ENCODE results near the gene RAB13. TPM values are rescaled to one million over a fixed set of nuclear protein-coding genes. Genes with fewer than 3 reads are reported as not detected.

Gene RAB13
- total and polyA plus RNA-seq, 2 of the 13 experiments (the other 11 are each of a cell fraction or from before 2014, with no cell fraction given) = 15.9 to 24.7 TPM

GRCh38 chr1:153990468-153991150 is 4.5 kb upstream of the RAB13 start, which contains the start of gene RPS27 (continued):
- TF ChIP-seq ZNF839 (CRISPR knock-in tag; IDR thresholded peaks at IDR 0.05; ENCODE audit: borderline replicate concordance) (0 out of 2 replicates have a peak, but pooled peaks have one; percentile 69), THYN1 (CRISPR knock-in tag; IDR thresholded peaks at IDR 0.05; ENCODE audit: borderline replicate concordance, low read depth) (no peak), NFYB (CRISPR knock-in tag; IDR thresholded peaks at IDR 0.05) (no peak; the same call in none of the 2 replicates), ZNF558 (CRISPR knock-in tag; IDR thresholded peaks at IDR 0.05; ENCODE audit: borderline replicate concordance) (0 out of 2 replicates have a peak, but pooled peaks have one; percentile 28), NR2C2 (CRISPR knock-in tag; IDR thresholded peaks at IDR 0.05; ENCODE audit: borderline replicate concordance) (peak; percentile 78; the same call in 1 of the 2 replicates), ZBED4 (CRISPR knock-in tag; IDR thresholded peaks at IDR 0.05; ENCODE audit: borderline replicate concordance) (peak; percentile 65; the same call in 1 of the 2 replicates), NFE2L2 (IDR thresholded peaks at IDR 0.05; ENCODE audit: low read length) (no peak), EED (CRISPR knock-in tag; IDR thresholded peaks at IDR 0.05) (peak; percentile 61; the same call in 1 of the 2 replicates), ZNF503 (CRISPR knock-in tag; IDR thresholded peaks at IDR 0.05) (0 out of 2 replicates have a peak, but pooled peaks have one; percentile 55), GABPA (IDR thresholded peaks at IDR 0.05; ENCODE audit: low read depth, low read length) (peak; percentile 87), GABPA (CRISPR knock-in tag; IDR thresholded peaks at IDR 0.05; ENCODE audit: low read depth) (peak; percentile 99), ATF2 (CRISPR knock-in tag; IDR thresholded peaks at IDR 0.05) (peak; percentile 77), ZNF331 (CRISPR knock-in tag; IDR thresholded peaks at IDR 0.05) (peak; percentile 84)
- TF ChIP-seq, protein P1, sequence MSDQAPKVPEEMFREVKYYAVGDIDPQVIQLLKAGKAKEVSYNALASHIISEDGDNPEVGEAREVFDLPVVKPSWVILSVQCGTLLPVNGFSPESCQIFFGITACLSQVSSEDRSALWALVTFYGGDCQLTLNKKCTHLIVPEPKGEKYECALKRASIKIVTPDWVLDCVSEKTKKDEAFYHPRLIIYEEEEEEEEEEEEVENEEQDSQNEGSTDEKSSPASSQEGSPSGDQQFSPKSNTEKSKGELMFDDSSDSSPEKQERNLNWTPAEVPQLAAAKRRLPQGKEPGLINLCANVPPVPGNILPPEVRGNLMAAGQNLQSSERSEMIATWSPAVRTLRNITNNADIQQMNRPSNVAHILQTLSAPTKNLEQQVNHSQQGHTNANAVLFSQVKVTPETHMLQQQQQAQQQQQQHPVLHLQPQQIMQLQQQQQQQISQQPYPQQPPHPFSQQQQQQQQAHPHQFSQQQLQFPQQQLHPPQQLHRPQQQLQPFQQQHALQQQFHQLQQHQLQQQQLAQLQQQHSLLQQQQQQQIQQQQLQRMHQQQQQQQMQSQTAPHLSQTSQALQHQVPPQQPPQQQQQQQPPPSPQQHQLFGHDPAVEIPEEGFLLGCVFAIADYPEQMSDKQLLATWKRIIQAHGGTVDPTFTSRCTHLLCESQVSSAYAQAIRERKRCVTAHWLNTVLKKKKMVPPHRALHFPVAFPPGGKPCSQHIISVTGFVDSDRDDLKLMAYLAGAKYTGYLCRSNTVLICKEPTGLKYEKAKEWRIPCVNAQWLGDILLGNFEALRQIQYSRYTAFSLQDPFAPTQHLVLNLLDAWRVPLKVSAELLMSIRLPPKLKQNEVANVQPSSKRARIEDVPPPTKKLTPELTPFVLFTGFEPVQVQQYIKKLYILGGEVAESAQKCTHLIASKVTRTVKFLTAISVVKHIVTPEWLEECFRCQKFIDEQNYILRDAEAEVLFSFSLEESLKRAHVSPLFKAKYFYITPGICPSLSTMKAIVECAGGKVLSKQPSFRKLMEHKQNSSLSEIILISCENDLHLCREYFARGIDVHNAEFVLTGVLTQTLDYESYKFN (CRISPR knock-in tag; conservative IDR thresholded peaks at IDR 0.05) = peak; percentile 50
- TF ChIP-seq, protein P2, sequence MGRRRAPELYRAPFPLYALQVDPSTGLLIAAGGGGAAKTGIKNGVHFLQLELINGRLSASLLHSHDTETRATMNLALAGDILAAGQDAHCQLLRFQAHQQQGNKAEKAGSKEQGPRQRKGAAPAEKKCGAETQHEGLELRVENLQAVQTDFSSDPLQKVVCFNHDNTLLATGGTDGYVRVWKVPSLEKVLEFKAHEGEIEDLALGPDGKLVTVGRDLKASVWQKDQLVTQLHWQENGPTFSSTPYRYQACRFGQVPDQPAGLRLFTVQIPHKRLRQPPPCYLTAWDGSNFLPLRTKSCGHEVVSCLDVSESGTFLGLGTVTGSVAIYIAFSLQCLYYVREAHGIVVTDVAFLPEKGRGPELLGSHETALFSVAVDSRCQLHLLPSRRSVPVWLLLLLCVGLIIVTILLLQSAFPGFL (CRISPR knock-in tag; IDR thresholded peaks at IDR 0.05) = no peak
